NCI-H1694 (cell line): ENCODE data around the gene SCAPER.

Experiments used
- DNase-seq: peaks from one replicate; lab custom pipeline; 2025; lab: John Stamatoyannopoulos, UW

Gene SCAPER

DNA sequence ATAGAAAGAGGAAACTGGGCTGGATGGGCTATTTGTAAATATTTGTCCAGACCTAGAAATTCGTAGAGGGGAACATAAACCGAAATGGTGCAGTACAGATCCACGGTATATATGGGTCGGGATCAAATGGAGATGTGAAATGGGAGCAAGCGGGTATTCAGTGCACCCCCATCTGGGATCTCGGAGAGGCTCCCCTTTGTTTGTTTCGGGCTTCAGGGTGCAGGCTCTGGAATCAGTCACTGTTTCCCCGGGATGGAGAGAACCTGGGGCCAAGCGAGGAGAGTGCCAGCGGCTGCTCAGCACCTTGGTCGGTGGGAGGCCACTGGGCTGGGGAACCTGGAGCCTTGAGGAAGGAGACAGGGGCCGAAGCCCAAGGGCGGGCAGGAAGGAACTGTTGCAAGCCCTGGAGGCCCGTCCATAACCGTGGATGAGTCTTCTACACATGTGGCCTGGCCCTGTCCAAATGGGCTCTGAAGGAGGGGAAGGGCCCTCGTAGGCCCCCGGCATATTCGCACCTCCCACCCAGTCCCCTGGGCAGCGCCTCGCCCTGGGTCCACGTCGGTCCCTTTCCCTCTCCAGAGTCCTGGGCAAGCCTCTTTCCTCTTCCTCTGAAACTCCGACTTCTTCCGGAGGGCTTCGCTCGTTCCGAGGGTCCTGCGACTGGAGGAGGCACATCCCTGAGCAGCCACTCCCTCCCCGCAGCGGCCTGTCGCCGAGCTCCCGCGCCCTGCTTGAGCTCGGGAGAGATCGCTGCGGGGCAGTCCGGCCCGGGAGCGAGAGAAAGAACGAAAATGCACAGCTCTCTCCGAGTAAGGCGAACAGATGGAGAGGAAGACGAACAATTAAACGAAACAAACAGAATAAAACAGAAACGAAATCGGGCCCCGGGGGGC, 565.6 kb downstream of the SCAPER start:
- no peak for DNase-seq

DNA sequence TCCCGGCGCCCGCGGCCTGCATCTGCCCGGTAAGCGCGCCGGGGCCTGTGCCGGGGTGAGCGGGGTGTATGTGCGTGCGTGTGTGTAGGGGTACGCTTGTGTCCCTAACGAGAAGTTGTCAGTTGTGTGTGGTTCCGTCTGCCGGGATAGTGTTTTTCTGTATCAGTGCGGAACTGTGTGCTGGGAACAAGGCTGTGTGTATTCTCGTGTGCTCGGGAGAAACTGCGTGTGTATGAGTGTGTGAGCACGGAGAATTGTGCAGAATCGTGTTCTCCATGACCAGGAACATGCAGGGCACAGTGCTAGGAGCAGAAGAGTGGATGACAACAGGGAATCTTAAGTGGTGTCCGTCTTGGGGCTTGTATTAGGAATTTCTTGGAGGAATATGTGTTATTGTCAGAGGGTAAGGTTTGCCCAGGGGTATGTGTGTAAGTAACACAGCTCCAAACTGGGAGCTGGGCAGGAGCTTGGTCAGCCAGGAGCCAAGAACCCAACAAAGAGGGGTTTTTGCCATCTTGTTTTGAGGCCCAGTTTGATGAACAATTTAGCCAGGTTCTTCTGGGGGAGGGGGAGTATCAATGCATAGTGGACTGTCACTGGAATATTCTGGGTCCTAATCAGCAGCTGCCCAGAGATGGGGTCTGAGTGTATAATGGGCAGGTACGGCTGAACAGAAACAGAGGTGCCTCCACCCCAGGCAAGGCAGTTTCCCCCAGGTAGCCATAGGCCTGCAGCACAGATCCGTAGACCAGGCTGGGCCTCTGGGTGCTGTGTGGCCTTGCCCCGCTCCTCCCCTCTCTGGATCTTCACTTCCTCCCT, 566.4 kb downstream of the SCAPER start:
- DNase-seq, result no peak

DNA sequence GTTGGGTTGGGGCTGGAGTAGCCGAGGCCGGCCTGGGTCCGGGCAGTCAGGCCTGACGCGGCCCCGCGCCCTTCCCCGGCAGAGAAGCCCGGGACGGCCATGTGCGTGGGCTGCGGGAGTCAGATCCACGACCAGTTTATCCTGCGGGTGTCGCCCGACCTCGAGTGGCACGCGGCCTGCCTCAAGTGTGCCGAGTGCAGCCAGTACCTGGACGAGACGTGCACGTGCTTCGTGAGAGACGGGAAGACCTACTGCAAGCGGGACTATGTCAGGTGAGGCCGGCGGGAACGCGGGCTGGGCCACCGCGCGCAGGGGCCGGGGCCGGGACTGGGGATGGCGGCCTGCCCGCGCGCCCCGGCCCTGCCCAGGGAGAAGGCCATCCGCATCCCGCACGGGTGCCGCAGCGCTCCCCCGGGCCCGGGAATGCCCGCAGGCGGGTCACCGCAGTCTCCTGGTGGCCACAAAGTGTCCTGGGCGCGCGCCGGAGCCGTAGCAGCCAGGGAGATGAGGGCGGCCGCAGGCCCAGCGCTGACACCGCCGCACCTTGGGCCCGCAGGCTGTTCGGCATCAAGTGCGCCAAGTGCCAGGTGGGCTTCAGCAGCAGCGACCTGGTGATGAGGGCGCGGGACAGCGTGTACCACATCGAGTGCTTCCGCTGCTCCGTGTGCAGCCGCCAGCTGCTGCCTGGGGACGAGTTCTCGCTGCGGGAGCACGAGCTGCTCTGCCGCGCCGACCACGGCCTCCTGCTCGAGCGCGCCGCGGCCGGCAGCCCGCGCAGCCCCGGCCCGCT, 567.2 kb downstream of the SCAPER start:
- DNase-seq, result no peak

DNA sequence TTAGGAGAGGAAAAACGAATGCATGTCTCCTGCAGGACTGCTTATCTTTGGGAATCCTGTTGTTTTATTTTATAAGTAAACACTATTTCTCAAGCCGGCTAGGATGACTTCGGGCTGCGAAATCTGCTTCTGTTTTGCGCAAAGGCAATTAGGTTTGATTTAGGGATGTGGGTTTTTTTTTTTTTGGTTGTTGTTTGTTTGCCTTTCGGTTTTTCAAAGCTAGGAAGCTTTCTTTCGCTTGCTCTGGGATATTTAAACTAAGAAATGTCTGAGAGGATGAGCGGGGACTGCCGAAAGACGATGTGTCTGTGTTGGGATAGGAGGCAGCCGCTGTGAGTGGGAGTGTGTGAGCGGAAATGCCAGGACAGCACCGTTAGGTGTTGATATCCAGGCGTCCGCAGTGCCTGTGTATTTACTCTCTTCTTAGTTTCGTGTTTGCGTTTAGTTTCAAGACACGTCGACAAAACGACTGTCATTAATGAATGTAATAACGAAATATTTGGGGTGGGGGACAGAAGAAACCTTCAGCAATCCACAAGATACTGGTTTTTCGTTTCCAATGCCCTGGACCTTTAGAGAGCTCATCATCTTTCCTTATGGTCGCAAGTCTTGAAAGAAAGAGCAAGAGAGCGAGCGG, 568.0 kb downstream of the SCAPER start:
- DNase-seq, result no peak

DNA sequence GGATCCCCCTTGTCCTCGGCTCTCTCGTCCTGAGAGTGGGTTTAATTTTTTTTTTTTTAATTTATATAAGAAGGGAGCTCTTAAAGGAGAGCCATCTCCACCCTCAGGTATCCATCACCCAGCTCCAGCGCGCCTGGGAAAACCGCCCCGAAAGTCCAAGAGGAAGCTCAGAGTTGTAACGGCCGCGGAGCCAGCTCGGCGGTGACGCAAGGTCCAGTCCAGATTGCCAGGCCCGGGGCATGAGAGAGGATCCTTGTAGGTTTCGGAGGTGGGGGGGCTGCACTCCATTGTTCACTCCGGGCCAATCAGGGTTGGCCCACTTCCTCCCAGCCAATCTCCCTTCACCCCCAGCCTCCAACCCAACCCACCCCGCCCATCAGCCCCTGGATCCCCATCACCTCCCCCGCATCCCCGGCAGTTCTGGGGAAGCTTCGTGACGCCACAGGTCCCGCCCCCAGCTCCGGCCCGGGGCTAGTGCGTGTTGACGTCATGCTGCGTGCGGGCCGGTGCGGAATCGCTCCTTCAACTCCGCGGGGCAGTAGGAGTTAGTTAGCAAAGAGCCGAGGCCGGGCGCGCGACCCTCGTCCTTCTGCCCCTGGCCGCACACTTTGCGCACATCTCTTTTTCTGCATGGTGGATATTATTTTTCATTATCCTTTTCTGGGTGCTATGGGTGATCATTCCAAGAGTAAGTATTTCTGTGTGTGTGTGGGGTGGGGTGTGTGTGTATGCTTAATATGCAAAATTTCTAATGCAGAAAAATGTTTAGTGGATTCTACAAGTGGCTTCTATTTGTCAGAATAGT, 568.7 kb downstream of the SCAPER start, which contains the start of gene ISL2:
Gene ISL2, plus strand, starts transcription at position 520 of the 805 bp plus-strand sequence. Its CDS starts 111 bp downstream, at position 631.
- no peak for DNase-seq

DNA sequence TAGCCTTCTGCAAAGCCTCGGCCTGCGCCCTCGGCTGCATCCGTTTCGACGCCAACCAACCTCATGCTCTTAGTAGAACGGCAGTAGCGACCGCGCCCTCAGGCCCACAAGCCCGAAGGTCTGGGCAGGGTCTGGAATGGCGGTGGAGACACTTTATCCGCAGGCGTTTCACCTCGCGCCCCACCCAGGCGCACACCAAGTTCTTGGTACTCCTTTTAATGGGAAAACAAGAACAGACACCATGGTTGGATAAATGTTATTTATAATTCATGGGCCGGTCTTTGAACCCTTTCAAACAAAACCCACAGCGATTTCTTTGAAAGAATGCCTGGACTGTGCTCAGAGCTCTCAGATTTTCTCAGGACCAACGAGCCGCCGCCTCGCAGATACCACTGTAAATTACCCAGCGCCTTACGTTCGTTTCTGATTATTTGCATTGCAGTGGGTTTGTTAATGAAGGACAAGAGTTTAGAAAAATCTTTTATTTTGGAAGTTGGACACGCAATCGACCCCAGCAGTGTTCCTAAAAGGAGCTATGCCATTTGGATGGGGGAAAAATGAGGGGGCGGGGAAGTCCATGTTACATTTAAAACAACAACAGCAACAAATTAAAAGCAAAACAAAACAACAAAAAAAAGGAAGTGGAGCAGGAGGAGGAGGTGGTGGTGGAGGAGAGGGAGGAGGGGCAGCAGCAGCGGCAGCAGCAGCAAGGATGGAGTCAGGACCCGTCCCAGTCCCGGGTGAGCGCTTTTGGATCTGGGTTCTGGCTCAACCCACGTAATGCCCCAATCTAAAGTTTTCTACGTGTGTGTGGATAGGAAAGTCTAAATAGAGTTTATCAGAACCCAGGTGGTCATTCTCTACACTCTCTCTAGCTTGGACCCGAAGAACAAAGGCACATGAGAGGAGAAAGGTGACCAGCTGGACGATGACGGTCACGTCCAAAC, 569.6 kb downstream of the SCAPER start:
- no peak for DNase-seq

DNA sequence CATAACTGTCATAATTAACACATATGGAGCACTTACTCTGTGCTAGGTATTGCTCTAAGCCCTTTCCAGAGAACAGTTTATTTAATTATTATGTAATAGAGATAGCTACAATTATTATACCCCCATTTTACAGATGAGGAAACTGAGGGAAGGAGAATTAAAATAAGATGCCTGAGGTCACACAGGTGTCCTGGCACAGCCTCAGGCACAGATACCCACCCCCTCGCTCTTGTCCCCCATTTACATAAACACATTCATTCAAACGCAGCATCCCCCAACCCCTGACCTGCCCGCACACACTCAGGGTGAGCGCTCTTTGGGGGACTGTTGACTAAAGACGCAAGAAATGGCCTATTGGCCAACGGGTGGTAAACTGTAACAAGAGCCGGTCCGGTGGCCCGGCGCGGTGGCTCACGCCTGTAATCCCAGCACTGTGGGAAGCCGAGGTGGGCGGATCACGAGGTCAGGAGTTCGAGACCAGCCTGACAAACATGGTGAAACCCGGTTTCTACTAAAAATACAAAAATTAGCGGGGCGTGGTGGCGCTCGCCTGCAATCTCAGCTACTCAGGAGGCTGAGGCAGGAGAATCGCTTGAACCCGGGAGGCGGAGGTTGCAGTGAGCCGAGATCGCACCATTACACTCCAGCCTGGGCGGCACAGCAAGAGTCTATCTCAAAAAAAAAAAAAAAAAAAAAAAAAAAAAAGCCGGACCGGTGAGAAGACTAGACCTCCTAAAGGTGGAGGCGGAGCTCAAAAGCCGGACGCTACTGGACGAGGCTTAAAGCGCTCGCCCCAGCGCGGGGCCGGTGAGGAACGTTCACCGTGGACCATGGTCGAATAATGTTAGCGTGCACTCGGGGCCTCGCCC, 570.5 kb downstream of the SCAPER start:
- no peak for DNase-seq

DNA sequence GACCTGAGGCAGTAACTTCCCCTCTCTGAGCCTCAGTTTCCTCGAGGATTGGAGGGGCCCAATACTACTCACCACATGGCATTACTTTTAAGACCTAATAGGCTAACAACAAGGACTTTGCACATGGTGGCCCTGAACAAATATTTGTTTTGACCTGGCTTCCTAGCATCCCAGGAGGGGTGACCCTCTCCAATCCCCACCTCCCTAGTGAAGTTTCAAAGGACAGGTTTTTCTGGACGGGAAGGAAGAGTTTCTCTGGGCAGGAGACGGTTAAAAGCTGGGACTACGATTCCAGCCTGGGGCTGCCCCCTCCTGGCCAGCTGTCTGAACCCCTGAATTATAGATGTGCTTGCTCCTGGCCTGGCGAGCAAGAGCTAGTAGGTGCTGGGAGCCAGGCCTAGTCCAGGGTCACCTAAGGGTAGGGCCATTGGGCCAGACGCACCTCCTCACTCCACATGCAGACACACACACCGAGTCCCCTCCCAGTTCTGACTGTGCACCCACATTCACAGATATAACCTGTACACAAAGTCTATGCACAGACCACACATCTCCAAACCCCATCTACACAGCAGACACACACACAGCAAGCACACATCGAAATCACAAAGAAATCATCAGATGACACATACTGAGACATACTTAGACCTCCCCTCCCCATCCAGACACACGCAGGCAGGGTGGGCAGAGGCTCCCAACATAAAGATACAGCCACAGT, 571.3 kb downstream of the SCAPER start:
- no peak for DNase-seq

DNA sequence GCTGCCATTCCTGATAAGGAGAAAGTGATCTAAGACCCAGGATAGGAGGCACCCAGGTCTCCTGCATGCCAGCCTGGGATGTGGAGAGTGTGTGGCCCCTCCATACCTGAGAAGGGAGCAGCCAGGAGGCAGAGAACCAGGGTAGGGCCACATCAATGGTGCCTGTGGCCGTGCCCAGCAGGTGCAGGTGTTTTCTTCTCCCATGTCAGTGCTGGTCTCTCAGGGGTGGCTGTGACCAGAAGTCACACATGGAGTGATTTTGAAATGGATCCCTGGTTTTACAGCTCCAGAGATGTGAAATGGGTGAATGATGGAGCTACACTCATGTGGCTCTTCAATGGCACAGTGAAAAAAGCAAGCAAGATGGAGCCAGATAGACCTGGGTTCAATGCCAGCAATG, 571.8 kb downstream of the SCAPER start:
- DNase-seq, result no peak

DNA sequence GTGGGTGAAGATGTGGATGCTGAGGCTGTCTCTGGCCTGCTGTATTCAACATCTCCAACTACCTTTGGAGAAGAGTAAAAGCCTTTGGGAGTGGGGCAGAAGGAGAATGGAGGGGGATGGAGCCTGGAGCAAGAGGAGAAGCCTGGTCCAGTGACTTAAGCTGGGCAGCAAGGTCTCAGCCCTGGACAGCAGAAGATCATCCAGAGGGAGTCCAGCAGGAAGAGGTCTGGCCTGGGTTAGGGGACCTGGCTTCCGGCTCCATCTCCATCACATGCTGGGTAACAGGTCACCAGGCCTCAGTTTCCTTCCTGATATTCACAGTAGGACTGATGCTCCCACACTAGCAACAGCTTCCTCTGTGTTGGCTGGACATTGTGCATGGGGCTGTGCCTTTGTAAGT, 572.3 kb downstream of the SCAPER start:
- DNase-seq, result no peak

DNA sequence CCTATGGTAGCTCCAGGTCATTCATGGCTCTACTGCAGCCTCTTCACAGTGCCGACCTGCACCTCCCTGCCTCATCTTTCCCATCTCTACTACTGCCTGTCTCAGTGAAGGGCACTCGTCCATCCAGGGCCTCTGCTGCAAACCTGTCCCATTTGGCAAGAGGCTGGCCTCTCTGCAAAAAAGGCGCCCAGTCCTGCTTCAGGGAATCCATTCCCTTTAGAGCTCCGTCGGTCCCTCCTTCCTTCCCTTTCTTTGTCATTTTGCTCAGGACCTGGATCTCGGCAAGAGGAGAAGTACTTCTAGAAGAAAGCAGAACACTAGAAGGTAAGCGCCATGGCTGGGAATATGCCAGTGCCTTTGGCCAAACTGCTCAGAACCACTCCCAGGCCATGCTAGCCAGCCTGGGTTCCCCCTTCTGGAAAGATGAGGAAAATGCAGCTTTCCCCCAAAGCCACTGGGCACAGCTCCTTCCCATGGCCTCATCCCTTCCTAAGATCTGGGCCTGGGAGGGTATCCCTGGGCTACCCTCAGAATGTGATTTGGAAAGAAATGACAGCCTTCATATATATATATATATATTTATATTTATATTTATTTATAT, 575.0 kb downstream of the SCAPER start:
- no peak for DNase-seq

DNA sequence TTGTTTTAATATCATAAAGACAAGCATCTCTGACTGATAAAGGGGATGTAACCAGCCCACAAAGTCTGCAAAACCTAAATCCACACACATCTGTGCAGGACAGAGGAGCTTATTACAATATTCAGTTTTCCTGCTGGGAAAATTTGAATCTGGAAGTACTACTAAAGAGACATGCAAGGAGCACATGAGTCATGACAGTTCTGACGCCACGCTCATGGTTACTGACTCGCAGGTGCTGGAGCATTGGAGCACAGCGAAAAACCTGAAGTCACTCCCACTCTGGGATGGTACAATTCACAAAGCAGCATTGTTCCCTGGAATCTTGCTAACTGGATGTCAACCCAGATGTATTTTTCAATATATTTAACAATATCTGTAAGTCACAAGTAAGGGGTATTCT, 576.2 kb downstream of the SCAPER start:
- DNase-seq, result no peak

DNA sequence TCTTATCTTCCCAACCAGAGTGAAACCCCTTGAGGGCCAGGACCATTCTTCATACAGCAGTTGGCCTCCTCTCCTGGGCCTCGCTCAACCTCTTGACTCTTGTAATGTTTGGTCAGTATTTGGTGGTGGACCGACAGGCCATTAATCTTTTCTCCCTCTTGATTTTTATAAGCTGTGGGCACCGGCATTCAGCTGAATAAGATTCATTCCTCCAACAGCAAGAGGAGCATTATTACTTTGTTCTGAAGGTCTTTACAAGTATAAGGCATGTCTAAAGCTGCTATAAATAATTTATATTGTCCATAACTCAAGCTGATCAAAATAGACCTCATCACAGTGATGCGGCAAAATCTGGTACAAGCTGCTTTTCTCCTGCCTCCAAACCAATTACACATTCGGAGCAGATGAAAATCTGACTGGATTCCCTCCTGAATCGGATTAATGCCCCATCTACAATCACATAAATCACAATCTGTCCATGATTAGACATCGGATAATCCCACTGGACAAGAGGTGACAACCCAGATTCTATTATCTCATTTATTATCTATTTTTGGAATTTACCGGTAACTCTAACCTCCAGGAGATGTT, 576.9 kb downstream of the SCAPER start:
- no peak for DNase-seq

DNA sequence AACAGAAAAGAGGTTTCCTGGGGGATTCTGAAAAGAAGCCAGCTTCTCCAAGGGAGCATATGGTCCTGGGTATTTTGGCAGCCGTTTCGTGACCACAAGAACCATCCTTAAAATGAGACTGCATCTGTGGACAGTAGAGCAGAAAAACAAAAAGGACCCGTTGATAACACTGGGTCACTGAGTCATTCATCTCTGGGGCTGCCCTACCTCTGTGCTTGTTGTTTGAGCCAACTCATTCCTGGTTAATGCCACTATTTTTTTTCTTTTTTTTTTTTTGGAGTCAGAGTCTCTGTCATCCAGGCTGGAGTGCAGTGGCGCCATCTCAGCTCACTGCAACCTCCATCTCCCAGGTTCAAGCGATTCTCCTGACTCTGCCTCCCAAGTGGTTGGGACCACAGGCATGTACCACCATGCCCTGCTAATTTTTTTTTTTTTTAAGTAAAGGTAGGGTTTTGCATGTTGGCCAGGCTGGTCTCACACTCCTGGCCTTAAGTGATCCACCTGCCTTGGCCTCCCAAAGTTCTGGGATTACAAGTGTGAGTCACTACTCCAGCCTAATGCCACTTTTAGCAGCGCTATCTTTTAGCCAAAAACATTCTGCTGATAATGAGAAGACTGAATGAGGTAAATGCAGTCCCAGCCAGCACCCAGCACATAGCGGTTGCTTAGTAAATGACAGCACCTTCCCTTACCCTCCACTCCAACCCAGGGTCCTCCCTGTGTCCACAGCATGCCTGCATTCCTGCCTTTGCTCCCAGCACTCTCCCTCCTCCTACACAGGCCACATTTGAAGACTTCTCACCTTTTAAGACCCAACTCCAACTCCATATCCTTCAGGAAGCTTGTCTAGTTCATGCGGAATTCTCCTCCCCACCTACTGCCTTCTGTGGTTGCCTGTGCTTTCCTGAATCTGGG, 577.7 kb downstream of the SCAPER start:
- peak; percentile 46 for DNase-seq

DNA sequence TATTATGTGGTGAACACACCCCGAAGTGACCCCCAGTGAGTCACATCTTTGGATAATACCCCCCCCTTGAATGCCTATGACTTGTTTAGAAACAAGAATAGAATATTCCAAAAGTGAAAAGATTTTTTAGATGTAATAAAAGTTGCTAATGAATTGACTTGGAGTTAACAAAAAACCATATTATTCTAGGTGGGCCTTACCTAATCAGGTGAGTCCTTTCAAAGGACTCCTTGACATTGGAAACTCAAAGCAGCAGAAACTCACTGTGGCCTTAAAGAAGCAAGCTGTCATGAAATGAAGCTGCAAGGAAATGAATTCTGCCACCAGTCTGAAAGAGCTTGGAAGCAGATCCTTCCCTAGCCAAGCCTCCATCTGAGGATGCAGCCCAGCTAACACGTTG, 579.4 kb downstream of the SCAPER start:
- no peak for DNase-seq

DNA sequence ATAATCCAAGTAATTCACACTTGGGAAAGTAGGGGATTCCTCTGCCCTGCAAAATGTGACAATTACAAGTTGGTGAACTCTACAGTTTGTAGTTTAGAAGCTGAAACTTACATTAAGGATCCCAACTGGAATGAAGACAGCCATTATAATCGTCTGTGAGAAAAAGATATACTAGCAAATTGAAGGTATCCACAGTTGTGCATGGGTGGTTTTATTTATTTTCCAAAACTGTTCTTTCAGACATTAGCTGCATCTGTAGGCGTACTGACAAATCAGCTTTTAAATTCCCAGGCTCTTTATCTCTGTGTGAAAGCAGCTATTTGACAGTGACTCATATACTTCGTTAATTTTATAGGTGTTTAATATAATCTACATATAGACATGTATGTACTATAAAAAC, 581.1 kb downstream of the SCAPER start:
- DNase-seq, result no peak
